Measurements from ENCODE around the gene ZBTB38. TPM values are rescaled to one million over a fixed set of nuclear protein-coding genes. Genes with fewer than 3 reads are reported as not detected.

ZBTB38 gene
- total RNA-seq, 1 donor from 2014 or later: 89.6 TPM

DNA sequence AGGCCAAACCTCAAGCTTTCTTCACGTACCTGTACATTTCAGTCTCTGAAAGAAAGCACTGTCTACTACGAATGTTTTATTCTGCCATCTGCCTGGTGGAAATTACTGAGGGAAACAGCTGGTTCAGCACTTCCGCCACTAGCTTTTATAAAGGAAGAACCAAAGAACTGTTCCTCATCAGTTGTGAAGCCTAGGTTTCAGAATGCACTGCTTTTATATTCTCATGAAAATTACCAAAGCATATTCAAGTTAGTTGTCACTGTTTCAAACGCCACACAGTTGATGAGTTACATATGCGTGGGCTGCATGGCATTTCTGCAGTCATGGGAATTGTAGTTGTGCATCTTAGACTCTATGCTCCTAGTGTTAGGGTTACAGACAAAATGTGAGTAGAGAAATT is 21.5 kb upstream of the ZBTB38 start:
- DNase-seq (no peak), ATAC-seq (no peak)
- Histone ChIP-seq H3K9me3 (no peaks in the 10 kb centered on the region), H3K27ac (no peak overlapping the region), H3K4me3 (no peak overlapping the region), H3K4me1 (no peaks in the 10 kb centered on the region), H3K27me3 (ENCODE audit: low read depth) (no peaks in the 10 kb centered on the region), H3K36me3 (no peaks in the 10 kb centered on the region)
- TF ChIP-seq, protein P1, sequence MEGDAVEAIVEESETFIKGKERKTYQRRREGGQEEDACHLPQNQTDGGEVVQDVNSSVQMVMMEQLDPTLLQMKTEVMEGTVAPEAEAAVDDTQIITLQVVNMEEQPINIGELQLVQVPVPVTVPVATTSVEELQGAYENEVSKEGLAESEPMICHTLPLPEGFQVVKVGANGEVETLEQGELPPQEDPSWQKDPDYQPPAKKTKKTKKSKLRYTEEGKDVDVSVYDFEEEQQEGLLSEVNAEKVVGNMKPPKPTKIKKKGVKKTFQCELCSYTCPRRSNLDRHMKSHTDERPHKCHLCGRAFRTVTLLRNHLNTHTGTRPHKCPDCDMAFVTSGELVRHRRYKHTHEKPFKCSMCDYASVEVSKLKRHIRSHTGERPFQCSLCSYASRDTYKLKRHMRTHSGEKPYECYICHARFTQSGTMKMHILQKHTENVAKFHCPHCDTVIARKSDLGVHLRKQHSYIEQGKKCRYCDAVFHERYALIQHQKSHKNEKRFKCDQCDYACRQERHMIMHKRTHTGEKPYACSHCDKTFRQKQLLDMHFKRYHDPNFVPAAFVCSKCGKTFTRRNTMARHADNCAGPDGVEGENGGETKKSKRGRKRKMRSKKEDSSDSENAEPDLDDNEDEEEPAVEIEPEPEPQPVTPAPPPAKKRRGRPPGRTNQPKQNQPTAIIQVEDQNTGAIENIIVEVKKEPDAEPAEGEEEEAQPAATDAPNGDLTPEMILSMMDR (IDR thresholded peaks at IDR 0.05): no peak
- intact Hi-C loops (cut with DNase I): no loop called here

DNA sequence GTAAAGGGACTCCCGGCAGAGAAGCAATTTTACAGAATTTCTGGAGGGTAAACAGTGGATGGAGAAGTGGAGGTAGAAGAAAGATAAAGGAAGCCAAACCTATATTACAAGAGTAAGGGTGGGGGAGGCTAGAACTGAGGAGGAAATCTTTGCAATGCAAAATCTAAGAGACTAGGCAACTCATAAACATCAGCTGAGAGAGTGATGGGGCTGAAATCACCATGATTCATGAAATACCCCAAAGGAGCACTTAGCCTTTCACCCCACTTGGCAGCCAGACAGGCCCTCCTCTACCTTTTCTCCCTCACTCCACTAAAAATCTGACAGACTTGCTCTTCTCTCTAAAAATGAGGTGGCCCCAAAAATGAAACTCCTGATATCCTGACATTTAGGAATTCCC is 19.5 kb upstream of the ZBTB38 start:
- H3K27ac ChIP-seq: no peak overlapping the region
- H3K9me3 ChIP-seq: no peaks in the 10 kb centered on the region
- ATAC-seq (no peak), DNase-seq (no peak)
- intact Hi-C loops (cut with DNase I): no loop called here
- H3K27me3 ChIP-seq (ENCODE audit: low read depth): no peaks in the 10 kb centered on the region
- no peak overlapping the region for H3K4me3 ChIP-seq
- no peaks in the 10 kb centered on the region for H3K4me1 ChIP-seq
- TF ChIP-seq, protein P1 (IDR thresholded peaks at IDR 0.05): no peak
- no peaks in the 10 kb centered on the region for H3K36me3 ChIP-seq

DNA sequence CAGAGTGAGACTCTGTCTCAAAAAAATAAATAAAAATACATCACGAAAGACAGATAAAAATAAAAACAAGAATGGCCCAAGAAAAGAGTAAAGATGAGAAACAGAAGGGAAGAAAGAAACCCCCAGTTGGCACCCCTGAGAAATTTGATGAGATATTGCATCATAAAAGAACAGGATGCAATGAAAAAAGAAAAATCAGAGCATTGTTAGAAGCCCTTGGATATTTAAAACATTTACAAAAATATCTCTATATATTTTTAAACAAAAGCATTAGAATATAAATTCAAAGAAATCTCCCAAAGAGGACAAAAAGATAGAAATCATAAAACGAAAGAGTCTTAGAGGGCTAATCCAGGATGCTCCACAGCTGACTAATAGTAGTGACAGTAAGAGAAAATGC is 18.6 kb upstream of the ZBTB38 start:
- H3K4me3 ChIP-seq: no peak overlapping the region
- intact Hi-C loops (cut with DNase I): loop anchor here (10.0 kb wide), 1 partner anchor 105 kb away; no protein-coding TSS in a partner anchor
- TF ChIP-seq, protein P1 (IDR thresholded peaks at IDR 0.05): no peak
- no peak for ATAC-seq
- H3K27me3 ChIP-seq (ENCODE audit: low read depth): no peaks in the 10 kb centered on the region
- H3K4me1 ChIP-seq: no peaks in the 10 kb centered on the region
- H3K27ac ChIP-seq: no peak overlapping the region
- H3K36me3 ChIP-seq: no peaks in the 10 kb centered on the region
- DNase-seq: no peak
- no peaks in the 10 kb centered on the region for H3K9me3 ChIP-seq

DNA sequence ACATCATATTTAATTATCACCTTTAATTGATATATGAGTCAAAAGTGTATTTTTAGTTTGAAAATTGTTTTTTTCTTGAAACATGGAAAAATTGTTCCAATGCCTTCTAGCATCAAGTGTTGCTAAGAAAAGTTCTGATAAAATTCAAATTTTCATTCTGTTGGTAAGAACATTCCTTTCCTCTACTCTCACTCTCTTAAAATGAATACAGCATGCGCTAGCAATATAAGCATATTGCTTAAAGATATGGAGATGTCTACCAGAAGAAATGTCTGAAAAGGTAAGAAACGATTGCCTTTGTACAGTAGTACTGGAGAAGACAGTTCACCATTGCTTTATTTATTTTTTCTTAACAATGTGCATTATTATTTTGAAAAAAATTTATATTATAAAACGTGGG is 17.6 kb upstream of the ZBTB38 start:
- H3K4me1 ChIP-seq: no peaks in the 10 kb centered on the region
- intact Hi-C loops (cut with DNase I): loop anchor here (10.0 kb wide), 1 partner anchor 104 kb away; no protein-coding TSS in a partner anchor
- no peak for ATAC-seq

DNA sequence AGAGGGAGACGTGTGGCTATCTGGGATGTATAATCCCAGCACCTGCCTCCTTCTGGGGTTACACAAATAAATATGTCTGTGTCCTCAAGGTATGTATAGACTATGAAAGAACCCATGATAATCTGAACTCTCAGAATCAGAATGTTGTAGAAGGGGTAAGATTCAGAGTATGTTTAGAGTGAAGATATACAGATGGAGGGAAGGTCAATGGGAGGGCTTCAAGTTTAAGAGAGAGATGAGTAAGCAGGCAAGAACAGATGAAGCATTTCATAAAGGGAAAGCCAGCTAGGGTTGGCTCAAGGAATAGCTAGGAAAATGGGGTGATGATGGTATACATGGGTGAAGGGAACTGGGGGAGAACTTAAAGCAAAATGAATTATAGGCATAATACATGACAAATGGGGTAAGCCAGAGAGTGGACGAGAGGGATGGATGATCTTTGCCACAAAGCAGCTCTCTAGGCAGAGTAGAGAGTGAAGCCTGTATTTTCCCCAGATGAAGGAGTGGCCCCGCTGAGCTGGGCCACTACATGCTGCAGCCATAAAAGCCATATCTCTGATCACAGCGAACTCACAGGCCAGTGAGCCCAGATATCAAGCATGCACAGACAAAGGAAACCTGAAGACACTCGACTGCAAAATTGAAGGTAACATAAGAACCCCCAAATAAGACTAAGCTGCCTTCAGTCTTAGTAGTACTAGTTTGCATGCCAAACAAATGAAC is 15.9 kb upstream of the ZBTB38 start:
- H3K36me3 ChIP-seq: no peaks in the 10 kb centered on the region
- H3K4me1 ChIP-seq: no peaks in the 10 kb centered on the region
- DNase-seq (no peak), ATAC-seq (no peak)
- no peak overlapping the region for H3K4me3 ChIP-seq
- H3K27ac ChIP-seq: no peak overlapping the region
- TF ChIP-seq, protein P1 (IDR thresholded peaks at IDR 0.05): no peak
- H3K9me3 ChIP-seq: no peaks in the 10 kb centered on the region
- intact Hi-C loops (cut with DNase I): loop anchor here (10.0 kb wide), 1 partner anchor 102 kb away; no protein-coding TSS in a partner anchor
- H3K27me3 ChIP-seq (ENCODE audit: low read depth): no peaks in the 10 kb centered on the region

More for the DNA sequence above, 17.6 kb upstream of the ZBTB38 start:
- no peak for DNase-seq
- no peaks in the 10 kb centered on the region for H3K9me3 ChIP-seq
- no peak overlapping the region for H3K4me3 ChIP-seq
- no peaks in the 10 kb centered on the region for H3K36me3 ChIP-seq
- no peak overlapping the region for H3K27ac ChIP-seq
- no peaks in the 10 kb centered on the region for H3K27me3 ChIP-seq (ENCODE audit: low read depth)
- TF ChIP-seq, protein P1 (IDR thresholded peaks at IDR 0.05): no peak
